Liver (tissue), 9 donors: ENCODE results near the gene STXBP4. TPM values are rescaled to one million over a fixed set of nuclear protein-coding genes. Genes with fewer than 3 reads are reported as not detected.

Experiments used
- DNase-seq: peaks from one replicate; pipeline ENCODE4 v3.0.0-alpha.2; 2017; ENCODE audit warnings: low spot score
- H3K27ac ChIP-seq, 2 donors: one replicate each; pipeline ENCODE4 v1.7.0; 2013; ENCODE audit warnings: inconsistent platforms in 2 of 2, low read length in 2 of 2, control low read depth in 1 of 2, low read depth in 1 of 2, mild to moderate bottlenecking in 1 of 2
- H3K27me3 ChIP-seq, 4 donors: one replicate each; pipeline versions ENCODE4 v1.6.1 to v1.7.0; 2013; ENCODE audit warnings: low read length in 3 of 4, inconsistent platforms in 1 of 4, mild to moderate bottlenecking in 1 of 4, moderate library complexity in 1 of 4; ENCODE audit not compliant: control insufficient read depth in 4 of 4, insufficient read depth in 4 of 4
- H3K36me3 ChIP-seq, 4 donors: one replicate each; pipeline versions ENCODE4 v1.6.1 to v1.7.0; 2013; ENCODE audit warnings: low read length in 3 of 4, mild to moderate bottlenecking in 3 of 4, low read depth in 1 of 4, moderate library complexity in 1 of 4; ENCODE audit not compliant: control insufficient read depth in 4 of 4, insufficient read depth in 3 of 4
- H3K4me1 ChIP-seq, 4 donors: one replicate each; pipeline versions ENCODE4 v1.6.1 to v1.7.0; 2013; ENCODE audit warnings: low read length in 3 of 4, mild to moderate bottlenecking in 3 of 4, moderate library complexity in 1 of 4; ENCODE audit not compliant: control insufficient read depth in 4 of 4, insufficient read depth in 4 of 4
- H3K4me3 ChIP-seq, 3 donors: one replicate each; pipeline versions ENCODE4 v1.6.1 to v1.7.0; 2013; ENCODE audit warnings: low read length in 3 of 3, control low read depth in 1 of 3, low read depth in 1 of 3, mild to moderate bottlenecking in 1 of 3
- H3K9ac ChIP-seq, 2 donors: one replicate each; pipeline ENCODE4 v1.7.0; 2013; ENCODE audit warnings: low read length in 2 of 2, mild to moderate bottlenecking in 2 of 2, moderate library complexity in 2 of 2, control low read depth in 1 of 2, low read depth in 1 of 2
- H3K9me3 ChIP-seq, 4 donors: one replicate each; pipeline versions ENCODE4 v1.6.1 to v1.7.0; 2013; ENCODE audit warnings: low read length in 3 of 4; ENCODE audit not compliant: control insufficient read depth in 4 of 4
- CTCF ChIP-seq: fragments of 150-350 bp; IDR thresholded peaks from 2 replicates; pipeline ENCODE4 v1.5.1; 2017; ENCODE audit warnings: improper control_type of control experiment, low read depth, low read length; ENCODE audit not compliant: missing input control
- EGR1 ChIP-seq, 2 donors: IDR thresholded peaks; 2 replicates each; pipeline ENCODE4 v1.6.1; 2016 to 2018; ENCODE audit warnings: antibody characterized with exemption in 2 of 2, low read depth in 2 of 2
- FOXA1 ChIP-seq: IDR thresholded peaks from 2 replicates; pipeline ENCODE4 v1.6.1; 2016; ENCODE audit warnings: antibody characterized with exemption
- FOXA2 ChIP-seq: IDR thresholded peaks from 2 replicates; pipeline ENCODE4 v1.6.1; 2016; ENCODE audit warnings: antibody characterized with exemption
- GABPA ChIP-seq, 2 donors: IDR thresholded peaks in 1 of 2; conservative IDR thresholded peaks in 1 of 2; 2 replicates each; pipeline ENCODE4 v1.6.1; 2016; ENCODE audit warnings: antibody characterized with exemption in 2 of 2, mild to moderate bottlenecking in 1 of 2, moderate library complexity in 1 of 2
- HNF4A ChIP-seq, 2 donors: conservative IDR thresholded peaks; 2 replicates each; pipeline ENCODE4 v1.6.1; 2016; ENCODE audit warnings: antibody characterized with exemption in 2 of 2, mild to moderate bottlenecking in 2 of 2
- HNF4G ChIP-seq: IDR thresholded peaks from 2 replicates; pipeline ENCODE4 v1.6.1; 2016; ENCODE audit warnings: antibody characterized with exemption
- MAX ChIP-seq: IDR thresholded peaks from 2 replicates; pipeline ENCODE4 v1.6.1; 2016; ENCODE audit warnings: antibody characterized with exemption
- NR2F2 ChIP-seq: IDR thresholded peaks from 2 replicates; pipeline ENCODE4 v1.6.1; 2016; ENCODE audit warnings: antibody characterized with exemption
- RAD21 ChIP-seq, 2 donors: IDR thresholded peaks; 2 replicates each; pipeline ENCODE4 v1.6.1; 2016; ENCODE audit warnings: antibody characterized with exemption in 2 of 2, mild to moderate bottlenecking in 2 of 2
- REST ChIP-seq: IDR thresholded peaks from 2 replicates; pipeline ENCODE4 v1.6.1; 2016; ENCODE audit warnings: antibody characterized with exemption, mild to moderate bottlenecking
- RXRA ChIP-seq, 2 donors: IDR thresholded peaks; 2 replicates each; pipeline ENCODE4 v1.6.1; 2017 to 2018; ENCODE audit warnings: antibody characterized with exemption in 2 of 2, mild to moderate bottlenecking in 1 of 2
- SP1 ChIP-seq: IDR thresholded peaks from 2 replicates; pipeline ENCODE4 v1.6.1; 2018; ENCODE audit warnings: antibody characterized with exemption, mild to moderate bottlenecking
- TAF1 ChIP-seq: conservative IDR thresholded peaks from 2 replicates; pipeline ENCODE4 v1.6.1; 2016; ENCODE audit warnings: antibody characterized with exemption, mild to moderate bottlenecking
- YY1 ChIP-seq: IDR thresholded peaks from 2 replicates; pipeline ENCODE4 v1.6.1; 2016; ENCODE audit warnings: antibody characterized with exemption, mild to moderate bottlenecking
- ZBTB33 ChIP-seq: IDR thresholded peaks from 2 replicates; pipeline ENCODE4 v1.6.1; 2016; ENCODE audit warnings: antibody characterized with exemption
- WGBS: extraction: QIAGEN DNeasy Blood & Tissue Kit; methylation state at CpG from one replicate; pipeline ENCODE4 v1.1.7; 2013; 5-methylcytosine and 5-hydroxymethylcytosine counted together
- polyA plus RNA-seq, 2 donors: library from polyadenylated mRNA; stranded (reverse) in 1 of 2; unstranded in 1 of 2; fragments of 200-250 nt in 1 of 2; fragments of >200 nt in 1 of 2; fragmentation: Nextera tagmentation in 1 of 2; extraction: Ambion mirVana in 1 of 2; gene quantifications; one replicate each; pipeline versions ENCODE4 v1.2.1 to v1.2.3, GENCODE V29; 2013 to 2015
- total RNA-seq, 2 donors: library from RNA; depleted of rRNA; stranded (reverse); fragments of >200 nt; gene quantifications; one replicate each; pipeline ENCODE4 v1.2.3, GENCODE V29; 2014
- donor health status: healthy.
- donor health status: healthy.
- donor health status: healthy.
- donor health status: healthy.
- donor health status: healthy.

STXBP4 gene
- total and polyA plus RNA-seq, 4 donors, result 1.5 to 12.6 (median 3.5) TPM

- no peaks in the 10 kb centered on the region for H3K9me3 ChIP-seq
- no peaks in the 10 kb centered on the region for H3K4me1 ChIP-seq
- no peak overlapping the region for H3K4me3 ChIP-seq
- no peak for TF ChIP-seq FOXA1
- no peak for TF ChIP-seq REST
- peak; percentile 27 for TF ChIP-seq CTCF
- TF ChIP-seq MAX, result no peak
- TF ChIP-seq HNF4A (conservative IDR thresholded peaks at IDR 0.05), result no peak
- no peak for TF ChIP-seq RXRA (IDR thresholded peaks at IDR 0.05)
- no peak for TF ChIP-seq HNF4G
- no peak for TF ChIP-seq YY1
- no peak for TF ChIP-seq FOXA2
- peak in 1 of 2 donors; percentile 50 for TF ChIP-seq RAD21 (IDR thresholded peaks at IDR 0.05)
- TF ChIP-seq NR2F2, result no peak
- TF ChIP-seq SP1, result no peak
- no peak for TF ChIP-seq TAF1
- no peak for TF ChIP-seq GABPA (IDR thresholded peaks at IDR 0.05 in 1 of 2, conservative IDR thresholded peaks at IDR 0.05 in 1 of 2)
- no peaks in the 10 kb centered on the region for H3K27me3 ChIP-seq
- DNase-seq, result no peak
- no peaks in the 10 kb centered on the region for H3K36me3 ChIP-seq
- H3K27ac ChIP-seq, result no peak overlapping the region
- no peak overlapping the region for H3K9ac ChIP-seq
- WGBS, result 94% methylated on average over 1 of the region's 1 CpG
These were observed 37.0 kb downstream of the STXBP4 start for GRCh38 chr17:55005520-55005919.

GRCh38 chr17:55023626-55024025 lies 55.1 kb downstream of the STXBP4 start:
- H3K27ac ChIP-seq, result no peak overlapping the region
- H3K36me3 ChIP-seq, result no peaks in the 10 kb centered on the region
- no peak for DNase-seq
- H3K9ac ChIP-seq, result no peak overlapping the region
- no peak overlapping the region for H3K4me3 ChIP-seq
- H3K9me3 ChIP-seq, result no peaks in the 10 kb centered on the region
- no peaks in the 10 kb centered on the region for H3K27me3 ChIP-seq
- H3K4me1 ChIP-seq, result no peaks in the 10 kb centered on the region
- TF ChIP-seq FOXA1 (no peak), YY1 (no peak), HNF4G (no peak), RXRA (IDR thresholded peaks at IDR 0.05) (no peak), NR2F2 (no peak), TAF1 (no peak), RAD21 (IDR thresholded peaks at IDR 0.05) (no peak), EGR1 (IDR thresholded peaks at IDR 0.05; ENCODE audit: low read depth in 2 of 2) (no peak), ZBTB33 (no peak), GABPA (IDR thresholded peaks at IDR 0.05 in 1 of 2, conservative IDR thresholded peaks at IDR 0.05 in 1 of 2) (no peak), REST (no peak), FOXA2 (no peak), SP1 (no peak), HNF4A (conservative IDR thresholded peaks at IDR 0.05) (no peak)
- WGBS, result 83% methylated on average over 1 of the region's 1 CpG
